Stimulated activated CD8-positive, alpha-beta memory T cell treated with anti-CD3 and anti-CD28 coated beads, Interleukin-15, amount 100 ng/mL, for 4 hours (primary cell): ENCODE measurements around the gene BOC.
"Not testable (repeated sequence)": the region's sequence is repeated elsewhere in the genome, so short reads cannot be mapped to it uniquely, and the experiment has no call there.

Experiments used
- DNase-seq, 2 donors: peaks; one replicate each; pipeline ENCODE4 v3.0.0-alpha.2; 2020; ENCODE audit warnings: low read depth in 2 of 2

Gene BOC, protein sequence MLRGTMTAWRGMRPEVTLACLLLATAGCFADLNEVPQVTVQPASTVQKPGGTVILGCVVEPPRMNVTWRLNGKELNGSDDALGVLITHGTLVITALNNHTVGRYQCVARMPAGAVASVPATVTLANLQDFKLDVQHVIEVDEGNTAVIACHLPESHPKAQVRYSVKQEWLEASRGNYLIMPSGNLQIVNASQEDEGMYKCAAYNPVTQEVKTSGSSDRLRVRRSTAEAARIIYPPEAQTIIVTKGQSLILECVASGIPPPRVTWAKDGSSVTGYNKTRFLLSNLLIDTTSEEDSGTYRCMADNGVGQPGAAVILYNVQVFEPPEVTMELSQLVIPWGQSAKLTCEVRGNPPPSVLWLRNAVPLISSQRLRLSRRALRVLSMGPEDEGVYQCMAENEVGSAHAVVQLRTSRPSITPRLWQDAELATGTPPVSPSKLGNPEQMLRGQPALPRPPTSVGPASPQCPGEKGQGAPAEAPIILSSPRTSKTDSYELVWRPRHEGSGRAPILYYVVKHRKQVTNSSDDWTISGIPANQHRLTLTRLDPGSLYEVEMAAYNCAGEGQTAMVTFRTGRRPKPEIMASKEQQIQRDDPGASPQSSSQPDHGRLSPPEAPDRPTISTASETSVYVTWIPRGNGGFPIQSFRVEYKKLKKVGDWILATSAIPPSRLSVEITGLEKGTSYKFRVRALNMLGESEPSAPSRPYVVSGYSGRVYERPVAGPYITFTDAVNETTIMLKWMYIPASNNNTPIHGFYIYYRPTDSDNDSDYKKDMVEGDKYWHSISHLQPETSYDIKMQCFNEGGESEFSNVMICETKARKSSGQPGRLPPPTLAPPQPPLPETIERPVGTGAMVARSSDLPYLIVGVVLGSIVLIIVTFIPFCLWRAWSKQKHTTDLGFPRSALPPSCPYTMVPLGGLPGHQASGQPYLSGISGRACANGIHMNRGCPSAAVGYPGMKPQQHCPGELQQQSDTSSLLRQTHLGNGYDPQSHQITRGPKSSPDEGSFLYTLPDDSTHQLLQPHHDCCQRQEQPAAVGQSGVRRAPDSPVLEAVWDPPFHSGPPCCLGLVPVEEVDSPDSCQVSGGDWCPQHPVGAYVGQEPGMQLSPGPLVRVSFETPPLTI

DNA sequence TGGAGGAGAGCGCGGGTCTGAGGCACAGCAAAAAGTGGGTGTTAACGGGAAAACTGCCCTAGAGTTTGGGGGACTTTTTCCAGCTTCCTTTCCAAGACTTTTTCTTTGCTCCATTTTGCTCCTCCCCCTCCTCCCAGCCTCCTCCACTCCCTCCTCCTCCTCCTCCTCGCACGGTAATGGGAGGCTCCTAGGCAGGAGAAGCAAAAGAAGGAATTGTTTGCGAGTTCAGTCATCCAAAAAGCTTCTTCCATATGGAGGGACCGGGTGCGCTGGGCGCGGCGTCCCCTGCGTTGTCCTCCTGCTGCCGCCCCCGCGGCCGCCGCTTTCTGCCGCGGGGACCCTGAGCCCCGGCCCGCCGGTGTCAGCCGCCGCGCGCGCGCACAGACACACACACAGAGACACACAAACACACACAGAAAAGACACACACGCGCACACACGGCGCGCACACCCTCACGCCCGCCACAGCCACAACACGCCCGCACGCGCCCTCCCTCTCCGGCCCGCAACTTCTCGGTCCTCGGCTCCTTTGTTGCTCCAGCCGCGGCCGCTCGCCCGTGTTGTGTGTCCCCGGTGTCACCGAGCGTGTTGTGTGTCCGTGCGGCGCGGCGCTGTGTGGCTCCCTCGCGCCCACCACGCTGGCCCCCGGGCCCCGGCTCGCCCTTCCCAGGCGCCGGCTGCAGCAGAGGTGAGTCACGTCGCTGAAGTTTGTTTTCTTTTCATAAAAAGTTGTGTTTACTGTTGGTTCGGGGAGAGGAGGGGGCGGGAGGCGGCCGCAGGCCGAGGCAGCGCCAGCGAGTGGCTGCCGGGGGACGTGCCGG, at the start of gene BOC:
Gene BOC, plus strand, starts transcription at position 228 of the 820 bp plus-strand sequence. CDS start 38,246 bp downstream, outside the sequence.
- DNase-seq, result no peak

- no peak for DNase-seq
Measured at GRCh38 chr3:113161661-113162060, 49.7 kb upstream of the BOC start.

- no peak for DNase-seq
Measured at GRCh38 chr3:113163152-113163551, 48.2 kb upstream of the BOC start.

GRCh38 chr3:113165841-113166240, 45.5 kb upstream of the BOC start:
- DNase-seq, result no peak

- no peak for DNase-seq
Measured at GRCh38 chr3:113166357-113166718, 45.0 kb upstream of the BOC start.

DNA sequence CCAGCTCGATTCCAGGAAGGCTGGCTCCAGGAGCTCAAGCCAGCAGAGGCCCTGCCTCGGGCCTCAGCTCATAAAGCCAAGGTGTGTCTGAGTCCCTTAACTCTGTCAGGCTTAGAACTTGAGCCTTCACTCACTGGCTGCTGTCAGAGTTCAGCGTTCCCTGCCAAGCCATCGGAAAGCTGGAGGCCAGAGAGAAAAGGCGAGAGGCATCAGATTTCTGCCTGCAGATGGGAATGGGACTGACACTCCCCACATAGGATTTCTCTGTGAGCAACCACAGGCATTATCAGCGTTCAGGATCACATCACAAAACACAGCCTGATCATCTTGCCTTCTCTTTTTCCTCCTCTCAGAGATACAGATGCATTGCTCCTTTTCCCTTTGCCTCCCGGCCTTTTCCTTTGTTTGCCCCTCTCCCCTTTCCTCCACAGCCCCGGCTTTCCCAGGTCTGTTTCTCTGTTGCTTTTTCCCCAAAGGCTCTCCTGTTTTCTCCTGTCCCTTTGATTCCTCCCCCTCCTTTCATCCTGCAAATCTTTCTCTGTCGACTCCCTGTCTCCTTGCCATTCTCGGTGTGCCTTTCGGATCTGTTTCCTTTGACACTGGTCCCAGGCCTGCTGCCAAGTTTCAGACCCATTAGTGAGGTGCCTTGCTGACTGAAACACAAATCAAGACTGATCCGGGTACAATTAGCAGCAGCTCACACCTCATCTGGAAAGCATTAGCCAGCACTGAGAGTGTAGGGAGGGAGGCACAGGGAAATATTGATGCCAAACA, 44.5 kb upstream of the BOC start:
- DNase-seq, result no peak

GRCh38 chr3:113167825-113168801, 43.2 kb upstream of the BOC start:
- no peak for DNase-seq

DNA sequence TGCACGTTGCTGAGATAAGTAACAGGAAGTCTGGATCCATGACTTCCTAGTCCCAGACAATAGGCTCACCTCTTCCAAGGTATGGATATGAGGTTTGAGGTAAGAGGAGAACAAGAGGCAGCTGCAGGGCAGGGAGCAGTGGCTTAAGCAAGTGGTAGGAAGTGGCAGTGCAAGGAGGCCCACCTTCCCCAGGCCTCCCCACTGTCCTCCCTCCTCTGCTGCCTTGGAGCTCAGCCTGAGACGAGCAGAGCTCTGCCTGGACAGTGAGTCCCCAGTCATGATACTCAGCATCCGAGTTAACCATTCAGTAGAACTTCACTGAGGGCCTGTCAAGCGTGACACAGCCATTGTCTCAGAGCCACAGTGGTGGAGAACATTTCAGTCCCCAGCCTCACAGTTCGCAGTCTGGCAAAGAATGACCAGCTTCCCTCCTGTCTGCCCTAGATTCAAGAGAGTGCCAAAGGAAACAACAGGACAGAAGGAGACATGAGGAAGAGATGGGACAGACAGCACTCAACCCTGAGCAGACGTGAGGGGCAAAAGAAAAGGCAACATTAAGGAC, 41.4 kb upstream of the BOC start:
- DNase-seq, result no peak

DNA sequence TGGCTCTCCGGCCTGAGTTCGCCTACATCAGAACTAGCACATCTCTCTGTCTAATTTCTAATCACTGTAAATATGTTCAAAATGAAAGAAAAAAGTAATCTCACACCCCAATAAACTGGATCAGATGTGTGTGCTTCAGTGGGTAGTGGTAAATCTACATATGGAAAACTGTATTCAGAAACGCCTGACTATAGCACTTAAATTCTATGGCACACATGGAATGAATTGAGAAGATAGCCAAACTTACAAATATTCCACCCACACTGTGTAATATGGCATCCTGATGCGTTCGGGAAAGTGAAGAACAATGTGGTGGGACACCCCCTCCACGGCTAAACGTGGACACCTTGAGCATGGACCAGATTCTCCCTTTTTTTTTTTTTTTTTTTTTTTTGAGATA, 40.6 kb upstream of the BOC start:
- DNase-seq, result no peak

DNA sequence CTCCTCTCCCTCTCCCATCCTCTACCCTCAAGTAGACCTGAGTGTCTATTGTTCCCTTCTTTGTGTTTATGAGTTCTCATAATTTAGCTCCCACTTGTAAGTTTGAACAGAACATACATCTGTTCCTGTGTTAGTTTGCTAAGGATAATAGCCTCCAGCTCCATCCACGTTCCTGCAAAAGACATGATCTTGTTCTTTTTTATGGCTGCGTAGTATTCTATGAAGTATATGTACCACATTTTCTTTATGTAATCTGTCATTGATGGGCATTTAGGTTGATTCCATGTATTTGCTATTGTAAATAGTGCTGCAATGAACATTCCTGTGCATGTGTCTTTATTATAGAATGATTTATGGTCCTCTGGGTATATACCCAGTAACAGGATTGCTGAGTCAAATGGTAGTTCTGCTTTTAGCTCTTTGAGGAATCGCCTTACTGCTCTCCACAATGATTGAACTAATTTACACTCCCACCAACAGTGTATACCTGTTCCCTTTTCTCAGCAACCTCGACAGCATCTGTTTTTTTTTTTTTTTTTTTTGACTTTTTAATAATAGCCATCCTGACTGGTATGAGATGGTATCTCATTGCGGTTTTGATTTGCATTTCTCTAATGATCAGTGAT, 39.6 kb upstream of the BOC start:
- not testable (repeated sequence) for DNase-seq

DNA sequence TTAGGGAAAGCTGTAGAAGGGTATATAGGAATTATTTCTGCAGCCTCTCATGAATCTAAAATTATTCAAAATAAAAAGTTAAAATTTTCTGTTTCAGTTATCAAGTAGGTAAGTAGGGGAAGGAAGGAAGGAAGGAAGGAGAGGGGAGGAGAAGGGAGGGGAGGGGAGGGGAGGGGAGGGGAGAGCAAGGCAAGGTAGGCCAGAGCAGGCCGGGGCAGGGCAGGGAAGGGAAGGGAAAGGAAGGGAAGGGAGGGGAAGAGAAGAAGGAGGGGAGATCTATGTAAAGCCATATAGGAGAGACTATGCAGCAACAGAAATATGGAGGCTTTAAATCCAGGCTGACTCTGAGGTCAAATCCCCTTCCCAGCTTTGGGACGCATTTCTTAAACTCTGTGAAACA, 38.3 kb upstream of the BOC start:
- DNase-seq, result no peak

DNA sequence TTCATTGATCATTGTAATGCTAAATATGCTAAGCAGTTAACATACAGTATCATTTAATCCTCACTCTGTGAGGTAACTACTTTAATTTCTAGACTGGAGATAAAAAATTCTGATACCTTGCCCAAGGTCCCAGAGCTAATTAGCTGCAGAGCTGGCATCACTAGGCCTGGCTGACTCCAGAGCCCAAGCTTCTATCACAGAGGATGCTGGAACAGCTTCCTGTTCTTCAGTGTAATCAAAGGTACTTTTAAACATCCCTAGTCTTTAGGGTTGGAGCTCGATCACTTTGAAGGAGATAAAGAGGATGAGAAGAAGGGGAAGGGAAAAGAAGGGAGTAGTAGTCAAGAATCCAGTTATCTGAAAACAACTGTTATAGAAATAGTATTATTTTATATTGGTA, 37.1 kb upstream of the BOC start:
- DNase-seq, result no peak

GRCh38 chr3:113174801-113175485, 36.4 kb upstream of the BOC start:
- no peak for DNase-seq

GRCh38 chr3:113177526-113177925, 33.8 kb upstream of the BOC start:
- DNase-seq, result no peak

GRCh38 chr3:113179235-113179824, 32.0 kb upstream of the BOC start:
- DNase-seq, result no peak

DNA sequence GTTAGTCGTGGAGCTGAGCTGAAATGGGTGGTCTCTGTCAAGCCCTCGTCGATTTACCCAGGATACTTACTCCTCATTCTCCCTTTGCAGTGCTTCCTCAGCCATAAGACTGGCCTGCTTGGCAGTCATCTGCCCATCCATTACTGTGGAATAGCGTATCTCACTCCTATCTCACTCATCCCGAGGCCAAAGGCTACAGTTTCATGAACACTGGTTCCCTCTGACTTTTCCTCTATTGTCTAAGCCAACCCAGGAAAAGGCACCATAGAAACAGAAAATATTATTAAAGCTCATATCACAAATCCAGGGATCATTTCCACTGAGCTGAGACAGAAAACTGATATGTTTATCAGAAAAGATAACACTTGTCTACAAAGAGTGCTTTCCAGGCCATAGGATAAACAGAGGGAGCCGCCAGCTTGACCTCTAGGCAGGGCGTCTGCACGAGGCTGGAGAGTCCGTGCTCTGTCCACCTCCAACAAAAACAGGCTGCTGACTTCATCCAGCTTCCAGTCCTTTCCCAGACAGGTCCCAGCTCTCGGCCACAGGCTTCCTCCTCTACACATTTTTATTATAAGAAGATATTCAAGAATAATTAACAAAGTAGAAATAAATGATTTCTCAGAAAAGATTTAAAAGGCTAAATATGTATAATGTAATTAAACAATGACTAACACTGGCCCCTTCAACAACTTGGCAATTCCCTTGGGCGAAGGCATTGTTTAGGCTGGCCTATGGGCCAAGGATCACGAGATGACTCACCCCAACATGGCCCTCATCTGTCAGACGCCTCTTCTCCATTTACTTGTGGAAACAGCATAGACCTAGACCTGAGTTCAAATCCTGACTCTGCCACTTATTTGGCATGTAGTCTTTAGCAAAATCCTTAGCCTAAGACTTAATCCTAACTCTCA, 27.4 kb upstream of the BOC start:
- no peak for DNase-seq
